HCT116 (cell line): Measurements from ENCODE around the gene PRKCA. TPM values are rescaled to one million over a fixed set of nuclear protein-coding genes. Genes with fewer than 3 reads are reported as not detected.

Experiments used
- ATAC-seq: fragments of 200-7000 bp; cut with Tn5 transposase; 2 replicates; pipeline ENCODE4 v1.9.1; 2020; ENCODE audit warnings: mild to moderate bottlenecking, moderate library complexity
- BruUV-seq: library from RNA; stranded (reverse); fragments of 400-500 nt; replicated peaks from 2 replicates; lab custom pipeline; 2021; lab: Mats Ljungman, UMichigan
- CTCF ChIA-PET: fragments of 300-600 bp; sonication (Branson Sonifier 250); formaldehyde crosslinking; loops from one replicate; lab custom pipeline; 2021; ENCODE audit warnings: antibody characterized with exemption; lab: Charles Lee
- POLR2A ChIA-PET: fragments of 300-600, 350-600 bp; sonication (Branson Sonifier 250); formaldehyde crosslinking; loops from one replicate; lab custom pipeline; 2021; ENCODE audit warnings: antibody characterized with exemption; lab: Charles Lee
- RAD21 ChIA-PET, 2 experiments: fragments of 300-600 bp; sonication (Branson Sonifier 250); formaldehyde crosslinking; loops; one replicate each; lab custom pipeline; 2023; ENCODE audit warnings: low total read pairs in 2 of 2; ENCODE audit not compliant: uncharacterized antibody in 2 of 2, unreplicated experiment in 2 of 2, low non-redundant PET in 1 of 2; lab: Charles Lee
- DNase-seq: peaks from one replicate; pipeline ENCODE4 v3.0.0-alpha.2; 2010; ENCODE audit warnings: low read depth, low spot score
- H2AFZ ChIP-seq: fragments of 200-600 bp; shearing (Covaris generic), sonication (generic); 2 replicates; pipeline ENCODE4 v1.6.1; 2017; ENCODE audit warnings: low read depth, mixed run types, mixed read lengths, antibody characterized with exemption, low read length; ENCODE audit not compliant: poor library complexity, severe bottlenecking
- H3K27ac ChIP-seq: 2 replicates; pipeline ENCODE4 v1.5.1; 2012; ENCODE audit warnings: low read depth, low read length
- H3K27me3 ChIP-seq: fragments of 200-600 bp; sonication (generic); 2 replicates; pipeline ENCODE4 v1.6.1; 2016; ENCODE audit warnings: mixed run types, low read length, mixed read lengths; ENCODE audit not compliant: insufficient read depth
- H3K36me3 ChIP-seq, 2 experiments: fragments of 200-500 bp in 1 of 2; fragments of 200-600 bp in 1 of 2; sonication (Bioruptor generic) in 1 of 2; sonication (generic) in 1 of 2; 2 replicates each; pipeline versions ENCODE4 v1.5.1 to v1.6.1; 2014 to 2016; ENCODE audit warnings: low read length in 2 of 2, inconsistent platforms in 1 of 2, mixed read lengths in 1 of 2, mixed run types in 1 of 2; ENCODE audit not compliant: insufficient read depth in 2 of 2, control insufficient read depth in 1 of 2
- H3K4me1 ChIP-seq, 2 experiments: fragments of 200-600 bp in 1 of 2; sonication (generic) in 1 of 2; 2 replicates each; pipeline versions ENCODE4 v1.5.1 to v1.6.1; 2012 to 2017; ENCODE audit warnings: low read length in 2 of 2, inconsistent platforms in 1 of 2, mild to moderate bottlenecking in 1 of 2, mixed read lengths in 1 of 2, mixed run types in 1 of 2, moderate library complexity in 1 of 2; ENCODE audit not compliant: insufficient read depth in 2 of 2, control insufficient read depth in 1 of 2
- H3K4me2 ChIP-seq: fragments of 200-600 bp; sonication (generic); 2 replicates; pipeline ENCODE4 v1.6.1; 2017; ENCODE audit warnings: mixed run types, low read length, mixed read lengths
- H3K4me3 ChIP-seq, 2 experiments: fragments of 200-600 bp in 1 of 2; sonication (generic) in 1 of 2; replicated peaks in 1 of 2; 2 replicates each; pipeline ENCODE4 v1.5.1; 2011 to 2016; ENCODE audit warnings: low read length in 2 of 2, control low read depth in 1 of 2, low read depth in 1 of 2, mild to moderate bottlenecking in 1 of 2, mixed read lengths in 1 of 2, mixed run types in 1 of 2
- H3K79me2 ChIP-seq: fragments of 200-600 bp; sonication (generic); 2 replicates; pipeline ENCODE4 v1.6.1; 2017; ENCODE audit warnings: mild to moderate bottlenecking, mixed run types, low read length, moderate library complexity, mixed read lengths; ENCODE audit not compliant: insufficient read depth
- H3K9ac ChIP-seq: fragments of 200-600 bp; sonication (generic); 2 replicates; pipeline ENCODE4 v1.6.1; 2016; ENCODE audit warnings: low read length, mixed read lengths
- H3K9me2 ChIP-seq: fragments of 200-600 bp; sonication (generic), shearing (Covaris generic); 2 replicates; pipeline ENCODE4 v1.6.1; 2017; ENCODE audit warnings: mixed run types, mild to moderate bottlenecking, moderate library complexity; ENCODE audit not compliant: insufficient read depth
- H3K9me3 ChIP-seq, 2 experiments: fragments of 200-500 bp in 1 of 2; fragments of 200-600 bp in 1 of 2; sonication (Bioruptor generic) in 1 of 2; sonication (generic) in 1 of 2; 2 replicates each; pipeline ENCODE4 v1.6.1; 2014 to 2017; ENCODE audit warnings: low read length in 2 of 2, mixed read lengths in 2 of 2, inconsistent platforms in 1 of 2, low read depth in 1 of 2, mild to moderate bottlenecking in 1 of 2, mixed run types in 1 of 2, moderate library complexity in 1 of 2; ENCODE audit not compliant: control insufficient read depth in 1 of 2, insufficient read depth in 1 of 2
- H4K20me1 ChIP-seq: fragments of 200-600 bp; sonication (generic), shearing (Covaris generic); 2 replicates; pipeline ENCODE4 v1.6.1; 2017; ENCODE audit warnings: mixed run types, mild to moderate bottlenecking, moderate library complexity; ENCODE audit not compliant: insufficient read depth
- ATF3 ChIP-seq: IDR thresholded peaks from 2 replicates; pipeline ENCODE4 v1.6.1; 2012
- EGR1 ChIP-seq: IDR thresholded peaks from 2 replicates; pipeline ENCODE4 v1.6.1; 2012; ENCODE audit warnings: low read depth
- RAD21 ChIP-seq: IDR thresholded peaks from 2 replicates; pipeline ENCODE4 v1.6.1; 2012; ENCODE audit warnings: low read depth, mild to moderate bottlenecking
- intact Hi-C: fragments of 100-400 bp; cut with micrococcal nuclease; formaldehyde crosslinking; loops from 2 replicates; pipeline ENCODE4 v1.10.0; 2022
- total RNA-seq: library from RNA; stranded (reverse); gene quantifications from one replicate; pipeline ENCODE4 v1.2.1, GENCODE V29; 2021; ENCODE audit not compliant: unreplicated experiment

Gene PRKCA
- total RNA-seq, 1 experiment from 2014 or later, result 18.8 TPM

DNA sequence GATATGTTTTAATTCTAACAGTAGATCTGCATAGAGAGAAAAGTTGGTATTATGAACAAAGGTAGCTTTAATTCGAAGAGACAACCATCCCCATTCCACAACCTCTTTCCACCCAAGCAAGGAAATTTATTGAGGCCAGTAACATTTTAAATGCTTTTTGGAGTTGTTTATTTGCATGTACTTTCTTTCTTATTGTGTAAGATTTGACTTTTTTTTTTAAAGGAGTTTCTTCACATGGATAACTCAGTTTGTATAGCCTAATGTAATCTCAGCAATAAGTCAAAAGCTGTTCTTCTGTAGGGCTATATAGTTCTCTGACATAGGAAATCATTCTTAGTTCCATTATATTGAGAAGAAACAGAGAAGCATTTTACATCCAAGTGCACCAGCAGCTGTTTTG, 163.3 kb downstream of the PRKCA start:
- RAD21 ChIA-PET, result no interaction called here
- H3K4me2 ChIP-seq, result peak overlapping the region; percentile 61; the same call in 1 of the 2 replicates
- no TSS peak for BruUV-seq
- no peaks in the 10 kb centered on the region for H4K20me1 ChIP-seq
- H3K4me3 ChIP-seq, result no peak overlapping the region
- DNase-seq, result no peak
- no peaks in the 10 kb centered on the region for H3K9me2 ChIP-seq
- H3K9ac ChIP-seq, result no peak overlapping the region
- no peaks in the 10 kb centered on the region for H3K79me2 ChIP-seq
- H3K4me1 ChIP-seq, result peaks cover 37 to 59% of the 10 kb centered on the region in 2 experiments
- no peak overlapping the region for H2AFZ ChIP-seq
- no peak for ATAC-seq
- POLR2A ChIA-PET, result interaction anchor here (2.7 kb wide), 1 partner anchor 43 kb away, joined by 10 read pairs; no protein-coding TSS in a partner anchor
- no peaks in the 10 kb centered on the region for H3K36me3 ChIP-seq
- no peak for TF ChIP-seq ATF3
- intact Hi-C loops, result no loop called here
- CTCF ChIA-PET, result interaction anchor here (0.7 kb wide), 1 partner anchor 264 kb away, joined by 3 read pairs; no protein-coding TSS in a partner anchor
- no peak overlapping the region for H3K27ac ChIP-seq
- no peaks in the 10 kb centered on the region for H3K27me3 ChIP-seq
- no peaks in the 10 kb centered on the region for H3K9me3 ChIP-seq

DNA sequence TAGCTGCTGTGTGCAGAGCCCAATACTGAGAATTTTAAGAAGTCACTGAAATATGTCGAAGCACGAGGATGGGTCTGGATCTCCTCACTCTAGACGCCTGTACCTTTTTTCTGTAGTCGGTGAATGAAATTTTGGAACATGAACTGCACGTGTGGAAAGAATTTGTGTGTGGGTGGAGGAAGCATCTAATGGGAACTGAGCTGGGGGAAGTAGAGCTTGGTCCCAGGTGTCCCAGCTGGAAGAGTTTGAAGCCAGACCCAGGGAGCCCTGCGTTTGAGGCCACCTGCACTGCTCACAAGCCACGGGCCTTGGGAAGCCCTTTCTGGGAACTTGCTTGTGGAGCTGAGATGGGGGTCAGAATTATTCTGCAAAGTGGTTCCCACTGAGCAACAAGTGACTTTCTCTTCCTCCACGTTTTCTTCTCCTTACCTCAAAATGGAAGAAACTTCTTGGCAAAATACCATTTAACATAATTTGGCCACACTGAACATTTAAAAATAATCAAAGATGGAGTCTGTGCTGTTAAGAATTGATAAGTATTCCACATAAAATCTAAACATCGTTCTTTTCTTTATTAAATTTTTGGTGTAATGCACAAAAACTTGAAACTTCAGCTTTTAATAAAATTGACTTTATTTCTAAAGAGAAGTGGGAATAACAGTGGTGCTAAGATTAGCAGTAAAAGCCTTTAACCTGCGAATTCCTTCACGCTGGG, 163.8 kb downstream of the PRKCA start:
- Histone ChIP-seq H3K9me3 (no peaks in the 10 kb centered on the region), H3K36me3 (no peaks in the 10 kb centered on the region), H2AFZ (peak overlapping the region; percentile 20), H3K4me1 (peaks cover 37 to 58% of the 10 kb centered on the region in 2 experiments), H3K27me3 (no peaks in the 10 kb centered on the region), H3K79me2 (no peaks in the 10 kb centered on the region), H3K9ac (peak overlapping the region; percentile 13), H3K27ac (peak overlapping the region; percentile 33; the same call in 1 of the 2 replicates), H3K9me2 (no peaks in the 10 kb centered on the region), H3K4me2 (peak overlapping the region; percentile 61), H4K20me1 (no peaks in the 10 kb centered on the region), H3K4me3 (peak overlapping the region in 1 of 2 experiments; percentile 21; a peak in 1 of 4 replicates)
- ChIA-PET CTCF (interaction anchor here (0.7 kb wide), 1 partner anchor 265 kb away, joined by 3 read pairs; no protein-coding TSS in a partner anchor), RAD21 (no interaction called here), POLR2A (interaction anchor here (2.7 kb wide), 1 partner anchor 42 kb away, joined by 10 read pairs; no protein-coding TSS in a partner anchor)
- DNase-seq (no peak), ATAC-seq (no peak)
- BruUV-seq, result no TSS peak
- intact Hi-C loops, result no loop called here
- TF ChIP-seq EGR1, result peak; percentile 28; the same call in 1 of the 2 replicates
- TF ChIP-seq RAD21, result no peak
